GM23338 (cell line): ENCODE data around the gene FER. TPM values are rescaled to one million over a fixed set of nuclear protein-coding genes. Genes with fewer than 3 reads are reported as not detected.

ENCODE experiments used
- ATAC-seq: fragments of 200-7000 bp; cut with Tn5 transposase; 3 replicates; pipeline ENCODE4 v1.9.1; 2020
- DNase-seq: peaks from one replicate; pipeline ENCODE4 v3.0.0-alpha.2; 2015; ENCODE audit warnings: low spot score
- H2AFZ ChIP-seq: fragments of 200-600 bp; sonication (generic); 2 replicates; pipeline ENCODE4 v1.8.0; 2016; ENCODE audit warnings: antibody characterized with exemption, mild to moderate bottlenecking, moderate library complexity
- H3F3A ChIP-seq: fragments of 200-600 bp; sonication (generic); replicated peaks from 2 replicates; pipeline ENCODE4 v1.8.0; 2017; ENCODE audit warnings: antibody characterized with exemption, mixed run types, low read depth
- H3K27ac ChIP-seq: fragments of 200-600 bp; sonication (generic); 2 replicates; pipeline ENCODE4 v1.6.1; 2016; ENCODE audit warnings: low read depth
- H3K27me3 ChIP-seq: fragments of 200-600 bp; sonication (generic); 2 replicates; pipeline ENCODE4 v1.8.0; 2016; ENCODE audit warnings: mild to moderate bottlenecking, mixed run types, moderate library complexity; ENCODE audit not compliant: insufficient read depth
- H3K36me3 ChIP-seq: fragments of 200-600 bp; sonication (generic); 2 replicates; pipeline ENCODE4 v1.8.0; 2016; ENCODE audit warnings: mild to moderate bottlenecking; ENCODE audit not compliant: insufficient read depth
- H3K4me1 ChIP-seq: fragments of 200-600 bp; sonication (generic); 2 replicates; pipeline ENCODE4 v1.8.0; 2016; ENCODE audit warnings: mild to moderate bottlenecking, moderate library complexity; ENCODE audit not compliant: insufficient read depth
- H3K4me2 ChIP-seq: fragments of 200-600 bp; sonication (generic); 2 replicates; pipeline ENCODE4 v1.7.1; 2017; ENCODE audit warnings: mixed run types
- H3K4me3 ChIP-seq: fragments of 200-600 bp; sonication (generic); 2 replicates; pipeline ENCODE4 v1.6.1; 2016; ENCODE audit warnings: mixed run types
- H3K79me2 ChIP-seq: fragments of 200-600 bp; sonication (generic); replicated peaks from 2 replicates; pipeline ENCODE4 v1.8.0; 2017; ENCODE audit warnings: mild to moderate bottlenecking; ENCODE audit not compliant: insufficient read depth
- H3K9me2 ChIP-seq: fragments of 200-600 bp; sonication (generic); 2 replicates; pipeline ENCODE4 v1.8.0; 2017; ENCODE audit not compliant: insufficient read depth
- H4K20me1 ChIP-seq: fragments of 200-600 bp; sonication (generic); replicated peaks from 2 replicates; pipeline ENCODE4 v1.8.0; 2017; ENCODE audit warnings: mild to moderate bottlenecking; ENCODE audit not compliant: insufficient read depth
- H3K27ac Mint-ChIP-seq: 2 replicates; pipeline ENCODE4 v1.8.0; 2020; ENCODE audit warnings: inconsistent platforms, mild to moderate bottlenecking, moderate library complexity, mixed read lengths
- H3K27me3 Mint-ChIP-seq: 3 replicates; pipeline ENCODE4 v1.8.0; 2022; ENCODE audit warnings: low read depth, mild to moderate bottlenecking, moderate library complexity, mixed read lengths, inconsistent platforms; ENCODE audit not compliant: insufficient read depth, poor library complexity
- H3K36me3 Mint-ChIP-seq: 3 replicates; pipeline ENCODE4 v1.8.0; 2021; ENCODE audit warnings: low read depth, mild to moderate bottlenecking, inconsistent platforms, moderate library complexity, mixed read lengths
- H3K4me1 Mint-ChIP-seq: 3 replicates; pipeline ENCODE4 v1.8.0; 2020; ENCODE audit warnings: mild to moderate bottlenecking, inconsistent platforms, mixed read lengths
- H3K4me3 Mint-ChIP-seq: 3 replicates; pipeline ENCODE4 v1.8.0; 2021; ENCODE audit warnings: moderate library complexity, mild to moderate bottlenecking, inconsistent platforms, mixed read lengths
- H3K9me3 Mint-ChIP-seq: 3 replicates; pipeline ENCODE4 v1.8.0; 2020; ENCODE audit warnings: moderate library complexity, mild to moderate bottlenecking, inconsistent platforms, mixed read lengths
- EZH2 ChIP-seq: fragments of 200-600 bp; sonication (generic); IDR thresholded peaks from one replicate; pipeline ENCODE4 v1.8.0; 2017; ENCODE audit warnings: antibody characterized with exemption, mild to moderate bottlenecking, low read depth; ENCODE audit not compliant: unreplicated experiment
- EZH2phosphoT487 ChIP-seq: fragments of 200-600 bp; sonication (generic); IDR thresholded peaks from one replicate; pipeline ENCODE4 v1.8.1; 2018; ENCODE audit warnings: antibody characterized with exemption; ENCODE audit not compliant: unreplicated experiment
- JUNB ChIP-seq: IDR thresholded peaks from one replicate; pipeline ENCODE4 v1.6.1; 2016; ENCODE audit warnings: antibody characterized with exemption; ENCODE audit not compliant: unreplicated experiment
- NANOG ChIP-seq: IDR thresholded peaks from 2 replicates; pipeline ENCODE4 v1.6.1; 2016; ENCODE audit warnings: antibody characterized with exemption, borderline replicate concordance
- POLR2AphosphoS5 ChIP-seq: IDR thresholded peaks from 2 replicates; pipeline ENCODE4 v1.6.1; 2016; ENCODE audit warnings: antibody characterized with exemption, low read depth
- STAT1 ChIP-seq: IDR thresholded peaks from one replicate; pipeline ENCODE4 v1.6.1; 2016; ENCODE audit warnings: antibody characterized with exemption; ENCODE audit not compliant: unreplicated experiment
- polyA plus RNA-seq: library from polyadenylated mRNA; unstranded; fragments of >200 nt; fragmentation: Nextera tagmentation; extraction: Ambion mirVana; gene quantifications from 2 replicates; pipeline ENCODE4 v1.2.1, GENCODE V29; 2016
- total RNA-seq: library from RNA; depleted of rRNA; stranded (reverse); fragments of >200 nt; shearing (Covaris generic); gene quantifications from 2 replicates; pipeline ENCODE4 v1.2.3, GENCODE V29; 2014
- TF ChIP-seq, protein P1 (sequence below): fragments of 250-450 bp; sonication (Bioruptor Pico); IDR thresholded peaks from 2 replicates; pipeline ENCODE4 v1.5.0; 2020; ENCODE audit warnings: mild to moderate bottlenecking, moderate library complexity
- TF ChIP-seq, protein P2 (sequence below), 2 experiments: fragments of 200-600 bp in 1 of 2; sonication (generic) in 1 of 2; conservative IDR thresholded peaks; 2 replicates each; pipeline versions ENCODE4 v1.5.1 to v1.6.1; 2016 to 2017; ENCODE audit warnings: antibody characterized with exemption in 2 of 2, low read depth in 2 of 2, mild to moderate bottlenecking in 2 of 2, moderate library complexity in 1 of 2
- TF ChIP-seq, protein P3 (sequence below): IDR thresholded peaks from 2 replicates; pipeline ENCODE4 v1.6.1; 2016; ENCODE audit warnings: antibody characterized with exemption
- TF ChIP-seq, protein P4 (sequence below): IDR thresholded peaks from one replicate; pipeline ENCODE4 v1.6.1; 2018; ENCODE audit warnings: antibody characterized with exemption; ENCODE audit not compliant: unreplicated experiment

The FER gene
- total and polyA plus RNA-seq, 2 experiments from 2014 or later = 17.4 to 34.8 TPM

- H3K27me3 ChIP-seq = no peaks in the 10 kb centered on the region
- Mint-ChIP-seq H3K4me3 (no peak overlapping the region), H3K36me3 (peaks cover 3% of the 10 kb centered on the region; the same call in 2 of the 3 replicates), H3K9me3 (peaks cover 3% of the 10 kb centered on the region; the same call in 2 of the 3 replicates), H3K27ac (no peak overlapping the region), H3K4me1 (no peaks in the 10 kb centered on the region), H3K27me3 (peaks cover 4% of the 10 kb centered on the region)
- no peaks in the 10 kb centered on the region; the same call in 1 of the 2 replicates for H3K9me2 ChIP-seq
- no peak overlapping the region for H3K4me3 ChIP-seq
- H3K27ac ChIP-seq = no peak overlapping the region
- ATAC-seq (no peak), DNase-seq (no peak)
- H2AFZ ChIP-seq = no peak overlapping the region
- H3K36me3 ChIP-seq = 0 out of 2 replicates have a peak, but pooled peaks cover 3% of the 10 kb centered on the region
- H4K20me1 ChIP-seq = no peaks in the 10 kb centered on the region
- no peaks in the 10 kb centered on the region for H3K4me1 ChIP-seq
- H3K79me2 ChIP-seq = no peaks in the 10 kb centered on the region
- no peaks in the 10 kb centered on the region for H3F3A ChIP-seq
- TF ChIP-seq, protein P1, sequence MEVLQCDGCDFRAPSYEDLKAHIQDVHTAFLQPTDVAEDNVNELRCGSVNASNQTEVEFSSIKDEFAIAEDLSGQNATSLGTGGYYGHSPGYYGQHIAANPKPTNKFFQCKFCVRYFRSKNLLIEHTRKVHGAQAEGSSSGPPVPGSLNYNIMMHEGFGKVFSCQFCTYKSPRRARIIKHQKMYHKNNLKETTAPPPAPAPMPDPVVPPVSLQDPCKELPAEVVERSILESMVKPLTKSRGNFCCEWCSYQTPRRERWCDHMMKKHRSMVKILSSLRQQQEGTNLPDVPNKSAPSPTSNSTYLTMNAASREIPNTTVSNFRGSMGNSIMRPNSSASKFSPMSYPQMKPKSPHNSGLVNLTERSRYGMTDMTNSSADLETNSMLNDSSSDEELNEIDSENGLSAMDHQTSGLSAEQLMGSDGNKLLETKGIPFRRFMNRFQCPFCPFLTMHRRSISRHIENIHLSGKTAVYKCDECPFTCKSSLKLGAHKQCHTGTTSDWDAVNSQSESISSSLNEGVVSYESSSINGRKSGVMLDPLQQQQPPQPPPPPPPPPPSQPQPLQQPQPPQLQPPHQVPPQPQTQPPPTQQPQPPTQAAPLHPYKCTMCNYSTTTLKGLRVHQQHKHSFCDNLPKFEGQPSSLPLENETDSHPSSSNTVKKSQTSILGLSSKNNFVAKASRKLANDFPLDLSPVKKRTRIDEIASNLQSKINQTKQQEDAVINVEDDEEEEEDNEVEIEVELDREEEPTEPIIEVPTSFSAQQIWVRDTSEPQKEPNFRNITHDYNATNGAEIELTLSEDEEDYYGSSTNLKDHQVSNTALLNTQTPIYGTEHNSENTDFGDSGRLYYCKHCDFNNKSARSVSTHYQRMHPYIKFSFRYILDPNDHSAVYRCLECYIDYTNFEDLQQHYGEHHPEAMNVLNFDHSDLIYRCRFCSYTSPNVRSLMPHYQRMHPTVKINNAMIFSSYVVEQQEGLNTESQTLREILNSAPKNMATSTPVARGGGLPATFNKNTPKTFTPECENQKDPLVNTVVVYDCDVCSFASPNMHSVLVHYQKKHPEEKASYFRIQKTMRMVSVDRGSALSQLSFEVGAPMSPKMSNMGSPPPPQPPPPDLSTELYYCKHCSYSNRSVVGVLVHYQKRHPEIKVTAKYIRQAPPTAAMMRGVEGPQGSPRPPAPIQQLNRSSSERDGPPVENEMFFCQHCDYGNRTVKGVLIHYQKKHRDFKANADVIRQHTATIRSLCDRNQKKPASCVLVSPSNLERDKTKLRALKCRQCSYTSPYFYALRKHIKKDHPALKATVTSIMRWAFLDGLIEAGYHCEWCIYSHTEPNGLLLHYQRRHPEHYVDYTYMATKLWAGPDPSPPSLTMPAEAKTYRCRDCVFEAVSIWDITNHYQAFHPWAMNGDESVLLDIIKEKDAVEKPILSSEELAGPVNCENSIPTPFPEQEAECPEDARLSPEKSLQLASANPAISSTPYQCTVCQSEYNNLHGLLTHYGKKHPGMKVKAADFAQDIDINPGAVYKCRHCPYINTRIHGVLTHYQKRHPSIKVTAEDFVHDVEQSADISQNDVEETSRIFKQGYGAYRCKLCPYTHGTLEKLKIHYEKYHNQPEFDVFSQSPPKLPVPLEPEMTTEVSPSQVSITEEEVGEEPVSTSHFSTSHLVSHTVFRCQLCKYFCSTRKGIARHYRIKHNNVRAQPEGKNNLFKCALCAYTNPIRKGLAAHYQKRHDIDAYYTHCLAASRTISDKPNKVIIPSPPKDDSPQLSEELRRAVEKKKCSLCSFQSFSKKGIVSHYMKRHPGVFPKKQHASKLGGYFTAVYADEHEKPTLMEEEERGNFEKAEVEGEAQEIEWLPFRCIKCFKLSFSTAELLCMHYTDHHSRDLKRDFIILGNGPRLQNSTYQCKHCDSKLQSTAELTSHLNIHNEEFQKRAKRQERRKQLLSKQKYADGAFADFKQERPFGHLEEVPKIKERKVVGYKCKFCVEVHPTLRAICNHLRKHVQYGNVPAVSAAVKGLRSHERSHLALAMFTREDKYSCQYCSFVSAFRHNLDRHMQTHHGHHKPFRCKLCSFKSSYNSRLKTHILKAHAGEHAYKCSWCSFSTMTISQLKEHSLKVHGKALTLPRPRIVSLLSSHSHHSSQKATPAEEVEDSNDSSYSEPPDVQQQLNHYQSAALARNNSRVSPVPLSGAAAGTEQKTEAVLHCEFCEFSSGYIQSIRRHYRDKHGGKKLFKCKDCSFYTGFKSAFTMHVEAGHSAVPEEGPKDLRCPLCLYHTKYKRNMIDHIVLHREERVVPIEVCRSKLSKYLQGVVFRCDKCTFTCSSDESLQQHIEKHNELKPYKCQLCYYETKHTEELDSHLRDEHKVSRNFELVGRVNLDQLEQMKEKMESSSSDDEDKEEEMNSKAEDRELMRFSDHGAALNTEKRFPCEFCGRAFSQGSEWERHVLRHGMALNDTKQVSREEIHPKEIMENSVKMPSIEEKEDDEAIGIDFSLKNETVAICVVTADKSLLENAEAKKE = no peak
- no peak for TF ChIP-seq EZH2
- TF ChIP-seq, protein P2, sequence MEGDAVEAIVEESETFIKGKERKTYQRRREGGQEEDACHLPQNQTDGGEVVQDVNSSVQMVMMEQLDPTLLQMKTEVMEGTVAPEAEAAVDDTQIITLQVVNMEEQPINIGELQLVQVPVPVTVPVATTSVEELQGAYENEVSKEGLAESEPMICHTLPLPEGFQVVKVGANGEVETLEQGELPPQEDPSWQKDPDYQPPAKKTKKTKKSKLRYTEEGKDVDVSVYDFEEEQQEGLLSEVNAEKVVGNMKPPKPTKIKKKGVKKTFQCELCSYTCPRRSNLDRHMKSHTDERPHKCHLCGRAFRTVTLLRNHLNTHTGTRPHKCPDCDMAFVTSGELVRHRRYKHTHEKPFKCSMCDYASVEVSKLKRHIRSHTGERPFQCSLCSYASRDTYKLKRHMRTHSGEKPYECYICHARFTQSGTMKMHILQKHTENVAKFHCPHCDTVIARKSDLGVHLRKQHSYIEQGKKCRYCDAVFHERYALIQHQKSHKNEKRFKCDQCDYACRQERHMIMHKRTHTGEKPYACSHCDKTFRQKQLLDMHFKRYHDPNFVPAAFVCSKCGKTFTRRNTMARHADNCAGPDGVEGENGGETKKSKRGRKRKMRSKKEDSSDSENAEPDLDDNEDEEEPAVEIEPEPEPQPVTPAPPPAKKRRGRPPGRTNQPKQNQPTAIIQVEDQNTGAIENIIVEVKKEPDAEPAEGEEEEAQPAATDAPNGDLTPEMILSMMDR (conservative IDR thresholded peaks at IDR 0.05; ENCODE audit: low read depth in 2 of 2) = no peak
- TF ChIP-seq, protein P3, sequence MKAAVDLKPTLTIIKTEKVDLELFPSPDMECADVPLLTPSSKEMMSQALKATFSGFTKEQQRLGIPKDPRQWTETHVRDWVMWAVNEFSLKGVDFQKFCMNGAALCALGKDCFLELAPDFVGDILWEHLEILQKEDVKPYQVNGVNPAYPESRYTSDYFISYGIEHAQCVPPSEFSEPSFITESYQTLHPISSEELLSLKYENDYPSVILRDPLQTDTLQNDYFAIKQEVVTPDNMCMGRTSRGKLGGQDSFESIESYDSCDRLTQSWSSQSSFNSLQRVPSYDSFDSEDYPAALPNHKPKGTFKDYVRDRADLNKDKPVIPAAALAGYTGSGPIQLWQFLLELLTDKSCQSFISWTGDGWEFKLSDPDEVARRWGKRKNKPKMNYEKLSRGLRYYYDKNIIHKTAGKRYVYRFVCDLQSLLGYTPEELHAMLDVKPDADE = no peak
- TF ChIP-seq EZH2phosphoT487 = no peak
- TF ChIP-seq, protein P4, sequence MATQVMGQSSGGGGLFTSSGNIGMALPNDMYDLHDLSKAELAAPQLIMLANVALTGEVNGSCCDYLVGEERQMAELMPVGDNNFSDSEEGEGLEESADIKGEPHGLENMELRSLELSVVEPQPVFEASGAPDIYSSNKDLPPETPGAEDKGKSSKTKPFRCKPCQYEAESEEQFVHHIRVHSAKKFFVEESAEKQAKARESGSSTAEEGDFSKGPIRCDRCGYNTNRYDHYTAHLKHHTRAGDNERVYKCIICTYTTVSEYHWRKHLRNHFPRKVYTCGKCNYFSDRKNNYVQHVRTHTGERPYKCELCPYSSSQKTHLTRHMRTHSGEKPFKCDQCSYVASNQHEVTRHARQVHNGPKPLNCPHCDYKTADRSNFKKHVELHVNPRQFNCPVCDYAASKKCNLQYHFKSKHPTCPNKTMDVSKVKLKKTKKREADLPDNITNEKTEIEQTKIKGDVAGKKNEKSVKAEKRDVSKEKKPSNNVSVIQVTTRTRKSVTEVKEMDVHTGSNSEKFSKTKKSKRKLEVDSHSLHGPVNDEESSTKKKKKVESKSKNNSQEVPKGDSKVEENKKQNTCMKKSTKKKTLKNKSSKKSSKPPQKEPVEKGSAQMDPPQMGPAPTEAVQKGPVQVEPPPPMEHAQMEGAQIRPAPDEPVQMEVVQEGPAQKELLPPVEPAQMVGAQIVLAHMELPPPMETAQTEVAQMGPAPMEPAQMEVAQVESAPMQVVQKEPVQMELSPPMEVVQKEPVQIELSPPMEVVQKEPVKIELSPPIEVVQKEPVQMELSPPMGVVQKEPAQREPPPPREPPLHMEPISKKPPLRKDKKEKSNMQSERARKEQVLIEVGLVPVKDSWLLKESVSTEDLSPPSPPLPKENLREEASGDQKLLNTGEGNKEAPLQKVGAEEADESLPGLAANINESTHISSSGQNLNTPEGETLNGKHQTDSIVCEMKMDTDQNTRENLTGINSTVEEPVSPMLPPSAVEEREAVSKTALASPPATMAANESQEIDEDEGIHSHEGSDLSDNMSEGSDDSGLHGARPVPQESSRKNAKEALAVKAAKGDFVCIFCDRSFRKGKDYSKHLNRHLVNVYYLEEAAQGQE = no peak
- no peak for TF ChIP-seq NANOG
- no peak for TF ChIP-seq STAT1
- TF ChIP-seq POLR2AphosphoS5 = no peak
- TF ChIP-seq JUNB = no peak
- H3K4me2 ChIP-seq = no peak overlapping the region
Measured at GRCh38 chr5:108910627-108911026, 162.9 kb downstream of the FER start.
